ENCODE data around the gene ACSL6.
"Not testable (repeated sequence)": the region's sequence is repeated elsewhere in the genome, so short reads cannot be mapped to it uniquely, and the experiment has no call there.

The ACSL6 gene

DNA sequence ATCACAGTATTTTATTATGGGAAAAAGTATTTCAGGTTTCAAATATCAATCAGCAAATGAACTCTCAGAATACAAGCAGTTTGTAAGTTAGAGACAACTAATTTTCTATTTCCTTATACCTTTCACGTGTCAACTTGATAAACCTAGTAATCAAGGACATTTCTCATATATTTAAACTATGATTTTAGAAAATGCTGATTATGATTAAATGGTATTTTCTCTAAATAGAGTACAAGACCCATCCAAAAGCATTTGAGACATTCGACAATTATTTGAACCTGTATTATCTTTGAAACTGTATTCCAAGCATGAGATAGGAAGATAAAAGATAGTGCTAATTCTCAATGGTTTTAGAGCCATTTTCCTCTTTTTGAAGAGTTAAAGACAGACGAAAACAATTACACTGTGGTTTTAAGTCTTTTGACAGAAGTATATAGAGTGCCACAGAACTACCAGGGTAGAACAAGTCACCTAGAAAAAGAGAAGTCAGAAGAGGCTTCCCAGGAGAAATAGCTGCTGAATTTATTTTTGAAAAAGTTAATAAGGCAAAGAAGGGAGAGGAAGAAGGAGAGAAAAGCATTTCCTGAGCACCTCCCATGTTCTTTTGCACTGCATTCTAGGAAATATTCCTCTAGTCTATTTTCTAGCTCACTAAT, 71.6 kb downstream of the ACSL6 start:
- peak in 2 of 4 experiments; percentile 8 to 26 for DNase-seq

DNA sequence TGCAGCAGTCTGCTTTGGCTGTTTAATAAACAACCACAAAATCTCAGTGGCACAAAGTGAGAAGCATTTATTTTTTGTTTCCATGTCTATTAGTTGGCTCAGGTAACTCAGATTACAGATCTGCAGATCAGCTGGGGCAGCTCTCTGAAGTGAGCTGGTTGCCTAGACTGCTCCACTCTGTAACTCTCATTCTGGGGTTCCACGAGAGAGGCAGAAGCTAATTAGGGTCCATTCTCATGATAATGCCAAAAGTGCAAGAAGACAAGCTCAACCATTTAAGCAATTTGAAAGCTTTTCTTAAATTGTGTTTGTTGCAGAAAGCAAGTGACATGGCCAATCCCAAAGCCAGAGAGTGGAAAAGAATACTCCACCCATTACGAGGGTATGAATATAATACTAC, 79.2 kb downstream of the ACSL6 start:
- DNase-seq: no peak

DNA sequence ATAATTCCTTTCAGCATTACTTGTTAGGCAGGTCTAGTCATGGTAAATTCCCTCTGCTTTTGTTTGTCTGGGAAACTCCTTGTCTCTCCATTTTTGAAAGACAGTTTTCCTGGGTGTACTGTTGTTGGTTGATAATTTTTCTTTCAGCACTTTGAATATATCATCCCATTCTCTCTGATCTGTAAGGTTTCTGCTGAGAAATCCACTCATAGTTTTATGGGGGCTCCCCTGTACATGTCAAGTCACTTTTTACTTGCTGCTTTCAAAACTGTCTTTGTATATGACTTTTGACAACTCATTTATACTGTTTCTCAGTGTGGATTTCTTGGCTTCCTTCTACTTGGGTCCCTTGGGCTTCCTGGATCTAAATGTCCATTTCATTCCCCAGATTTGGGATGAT, 82.5 kb downstream of the ACSL6 start:
- DNase-seq: no peak

DNA sequence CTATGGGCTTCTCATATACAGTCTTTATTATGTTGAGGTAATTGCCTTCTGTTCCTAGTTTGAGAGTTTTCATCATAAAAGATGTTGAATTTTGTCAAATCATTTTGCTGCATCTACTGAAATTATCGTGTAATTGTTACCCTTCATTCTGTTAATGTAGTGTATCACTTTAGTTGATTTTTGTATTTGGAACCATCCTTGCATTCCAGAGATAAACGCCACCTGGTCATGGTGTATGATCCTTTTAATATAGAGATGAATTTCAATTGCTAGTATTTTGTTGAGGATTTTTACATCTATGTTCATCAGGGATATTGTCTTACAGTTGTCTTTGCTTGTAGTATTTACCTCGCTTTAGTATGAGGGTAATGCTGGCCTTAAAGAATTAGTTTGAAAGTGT, 85.3 kb downstream of the ACSL6 start:
- no peak for DNase-seq

DNA sequence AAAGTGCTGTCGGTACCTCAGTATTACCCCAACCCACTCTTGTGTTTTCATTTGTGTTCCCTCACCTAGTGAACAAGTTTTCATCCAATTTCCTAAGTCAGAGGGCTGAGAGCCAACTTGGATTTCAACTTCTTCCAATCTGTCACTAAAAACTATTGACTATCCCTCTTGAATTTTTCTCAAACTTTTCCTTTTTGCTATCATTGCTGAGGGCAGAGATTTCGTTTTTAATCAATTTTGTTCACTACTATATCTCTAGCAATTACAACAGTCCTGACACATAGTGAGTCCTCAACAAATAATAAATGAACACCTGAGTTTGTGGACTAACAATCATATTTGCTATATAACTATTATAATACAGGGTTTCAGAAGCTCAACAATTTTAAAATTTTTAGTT, 95.0 kb downstream of the ACSL6 start:
- no peak for DNase-seq

DNA sequence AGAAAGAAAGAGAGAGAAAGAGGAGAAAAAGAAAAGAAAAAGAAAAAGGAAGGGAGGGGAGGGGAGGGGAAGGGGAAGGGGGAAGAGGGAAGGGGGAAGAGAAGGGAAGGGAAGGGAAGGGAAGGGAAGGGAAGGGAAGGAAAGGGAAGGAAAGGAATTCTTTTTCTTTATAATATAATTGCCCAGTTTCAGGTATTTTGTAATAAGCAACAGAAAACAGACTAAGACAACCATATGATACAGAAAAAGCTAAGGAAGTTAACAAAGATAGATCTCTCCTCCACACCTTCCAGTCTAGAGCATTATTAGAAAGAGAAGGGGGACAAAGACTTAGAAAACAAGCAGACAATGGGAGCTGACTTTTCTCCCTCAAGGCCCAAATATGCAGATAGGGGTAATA, 97.0 kb downstream of the ACSL6 start:
- DNase-seq: no peak

DNA sequence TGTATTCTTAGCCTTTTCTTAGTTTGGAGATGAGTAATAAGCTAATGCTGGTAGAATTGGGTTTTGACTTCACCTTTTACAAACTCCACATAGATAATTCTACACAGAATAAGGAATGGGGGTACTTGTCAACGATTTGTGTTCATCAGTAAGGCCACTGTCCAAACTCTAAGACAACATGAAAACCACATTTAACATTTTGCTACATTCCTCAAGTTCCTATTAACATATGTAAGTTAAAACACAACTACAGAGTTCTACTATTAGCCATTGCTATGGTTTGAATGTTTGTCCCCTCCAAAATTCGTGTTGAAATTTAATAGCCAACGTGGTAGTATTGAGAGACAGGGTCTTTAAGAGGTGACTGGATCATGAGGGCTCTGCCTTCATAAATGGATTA, 97.9 kb downstream of the ACSL6 start:
- no peak for DNase-seq

DNA sequence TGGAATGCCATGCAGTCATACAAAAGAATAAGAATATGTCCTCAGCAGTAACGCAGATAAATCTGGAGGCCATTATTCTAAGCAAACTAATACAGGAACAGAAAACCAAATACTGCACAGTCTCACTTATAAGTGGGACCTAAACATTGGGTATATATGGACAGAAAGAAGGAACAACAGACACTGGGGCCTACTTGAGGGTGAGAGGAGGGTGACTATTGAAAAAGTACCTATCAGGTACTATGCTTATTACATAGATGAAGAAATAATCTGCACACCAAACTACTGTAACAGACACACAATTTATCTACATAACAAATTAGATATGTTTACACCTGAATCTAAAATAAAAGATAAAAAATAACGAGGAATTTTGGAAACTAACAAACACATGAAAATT, 104.8 kb downstream of the ACSL6 start:
- no peak for DNase-seq

DNA sequence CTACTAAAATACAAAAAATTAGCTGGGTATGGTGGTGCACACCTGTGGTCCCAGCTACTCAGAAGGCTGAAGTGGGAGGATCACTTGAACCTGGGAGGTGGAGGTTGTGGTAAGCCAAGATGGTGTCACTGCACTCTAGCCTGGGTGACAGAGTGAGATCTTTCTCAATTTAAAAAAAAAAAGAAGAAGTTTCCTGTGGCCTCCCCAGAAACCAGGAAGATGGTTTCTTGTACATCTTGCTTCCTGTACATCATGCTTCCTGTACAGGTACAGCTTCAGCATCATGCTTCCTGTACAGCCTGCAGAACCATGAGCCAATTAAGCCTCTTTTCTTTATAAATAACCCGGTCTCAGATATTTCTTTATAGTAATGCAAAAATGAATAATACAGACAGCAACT, 109.2 kb downstream of the ACSL6 start:
- not testable (repeated sequence) for DNase-seq
